ENCODE data around the gene ZBED1. TPM values are rescaled to one million over a fixed set of nuclear protein-coding genes. Genes with fewer than 3 reads are reported as not detected.
"Not testable (repeated sequence)": the region's sequence is repeated elsewhere in the genome, so short reads cannot be mapped to it uniquely, and the experiment has no call there.

The ZBED1 gene
- total RNA-seq, 2 donors from 2014 or later: 41.5 to 56.3 TPM

DNA sequence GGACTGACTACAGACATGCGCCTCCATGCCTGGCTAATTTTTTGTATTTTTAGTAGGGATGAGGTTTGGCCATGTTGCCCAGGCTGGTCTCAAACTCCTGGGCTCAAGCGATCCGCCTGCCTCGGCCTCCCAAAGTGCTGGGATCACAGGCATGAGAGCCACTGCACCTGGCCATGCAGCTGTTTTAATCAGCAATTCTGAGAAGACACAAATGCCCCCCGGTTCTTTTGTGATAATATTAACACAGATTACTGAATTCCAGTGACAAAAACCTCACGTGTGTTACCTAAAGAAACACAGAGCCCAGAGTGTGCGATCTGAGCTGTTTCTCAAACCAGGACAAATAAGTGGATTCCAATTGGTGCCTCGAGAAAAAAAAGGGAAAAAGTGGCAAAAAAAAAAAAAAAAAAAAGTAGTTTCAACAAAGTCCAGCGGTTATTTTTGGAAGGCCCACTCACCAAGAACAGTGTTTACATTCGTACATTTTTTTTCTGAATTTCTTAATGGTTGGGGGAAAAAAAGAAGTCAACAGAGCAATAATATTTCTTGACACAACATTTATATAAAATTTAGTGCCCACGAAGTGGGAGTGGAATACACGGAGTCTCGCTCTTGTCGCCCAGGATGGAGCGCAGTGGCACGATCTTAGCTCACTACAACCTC is 17.2 kb downstream of the ZBED1 start:
- DNase-seq (peak in 1 of 2 donors; percentile 4), ATAC-seq (no peak)
- intact Hi-C loops (cut with DNase I, micrococcal nuclease): no loop called here

- intact Hi-C loops (cut with DNase I, micrococcal nuclease); ATAC-seq; DNase-seq: not testable (repeated sequence)
Measured at GRCh38 chrX:2481597-2481996, 19.2 kb downstream of the ZBED1 start.

DNA sequence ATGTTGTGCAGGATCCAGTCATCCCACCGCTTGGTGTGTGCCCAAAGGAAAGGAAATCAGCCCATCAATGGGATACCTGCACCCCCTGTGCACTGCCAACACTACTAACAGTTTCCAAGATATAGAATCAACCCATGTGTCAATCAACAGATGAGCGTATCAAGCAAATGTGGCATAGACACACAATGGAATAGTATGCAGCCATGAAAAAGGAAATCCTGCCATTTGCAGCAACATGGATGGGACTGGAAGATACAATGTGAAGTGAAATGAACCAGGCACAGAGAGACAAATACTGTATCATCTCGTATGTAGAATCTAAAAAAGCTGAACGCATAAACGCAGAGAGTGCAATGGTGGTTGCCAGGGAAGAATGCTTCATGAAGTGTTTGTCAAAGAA is 20.8 kb downstream of the ZBED1 start:
- intact Hi-C loops (cut with DNase I, micrococcal nuclease); DNase-seq; ATAC-seq: not testable (repeated sequence)

GRCh38 chrX:2479420-2479780 is 21.4 kb downstream of the ZBED1 start:
- intact Hi-C loops (cut with DNase I, micrococcal nuclease): no loop called here
- no peak for ATAC-seq
- DNase-seq: no peak

GRCh38 chrX:2478546-2479419 is 22.0 kb downstream of the ZBED1 start:
- ATAC-seq (no peak), DNase-seq (no peak)
- intact Hi-C loops (cut with DNase I, micrococcal nuclease): no loop called here

- DNase-seq (peak in 1 of 2 donors; percentile 42), ATAC-seq (peak; percentile 76)
- intact Hi-C loops (cut with DNase I, micrococcal nuclease): not testable (repeated sequence)
Measured at GRCh38 chrX:2477313-2477712, 23.5 kb downstream of the ZBED1 start.

DNA sequence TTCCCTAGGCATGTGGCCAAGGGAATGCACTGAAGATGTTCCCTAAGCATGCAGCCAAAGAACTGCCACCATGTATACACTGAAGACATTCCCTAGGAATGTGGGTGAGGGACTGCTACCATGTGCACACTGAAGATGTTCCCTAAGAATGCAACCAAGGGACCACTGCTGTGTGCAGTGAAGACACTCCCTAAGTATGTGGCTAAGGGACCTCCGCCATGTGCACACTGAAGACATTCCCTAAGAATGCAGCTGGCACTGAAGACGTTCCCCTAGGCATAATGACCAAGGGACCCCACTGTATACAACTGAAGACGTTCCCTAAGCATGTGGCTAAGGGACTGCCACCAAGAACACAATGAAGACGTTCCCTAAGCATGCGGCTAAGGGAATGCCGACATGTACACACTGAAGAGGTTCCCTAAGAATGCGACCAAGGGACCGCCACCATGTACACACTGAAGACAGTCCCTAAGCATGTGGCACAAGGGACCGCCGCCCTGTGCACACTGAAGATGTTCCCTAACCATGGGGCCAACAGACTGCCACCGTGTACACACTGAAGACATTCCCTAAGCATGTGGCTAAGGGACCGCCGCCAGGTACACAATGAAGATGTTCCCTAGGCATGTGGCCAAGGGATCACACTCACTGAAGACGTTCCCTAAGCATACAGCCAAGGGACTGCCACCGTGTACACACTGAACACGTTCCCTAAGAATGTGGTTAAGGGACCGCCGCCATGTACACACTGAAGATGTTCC is 25.6 kb downstream of the ZBED1 start:
- no peak for ATAC-seq
- intact Hi-C loops (cut with DNase I, micrococcal nuclease): no loop called here
- no peak for DNase-seq

DNA sequence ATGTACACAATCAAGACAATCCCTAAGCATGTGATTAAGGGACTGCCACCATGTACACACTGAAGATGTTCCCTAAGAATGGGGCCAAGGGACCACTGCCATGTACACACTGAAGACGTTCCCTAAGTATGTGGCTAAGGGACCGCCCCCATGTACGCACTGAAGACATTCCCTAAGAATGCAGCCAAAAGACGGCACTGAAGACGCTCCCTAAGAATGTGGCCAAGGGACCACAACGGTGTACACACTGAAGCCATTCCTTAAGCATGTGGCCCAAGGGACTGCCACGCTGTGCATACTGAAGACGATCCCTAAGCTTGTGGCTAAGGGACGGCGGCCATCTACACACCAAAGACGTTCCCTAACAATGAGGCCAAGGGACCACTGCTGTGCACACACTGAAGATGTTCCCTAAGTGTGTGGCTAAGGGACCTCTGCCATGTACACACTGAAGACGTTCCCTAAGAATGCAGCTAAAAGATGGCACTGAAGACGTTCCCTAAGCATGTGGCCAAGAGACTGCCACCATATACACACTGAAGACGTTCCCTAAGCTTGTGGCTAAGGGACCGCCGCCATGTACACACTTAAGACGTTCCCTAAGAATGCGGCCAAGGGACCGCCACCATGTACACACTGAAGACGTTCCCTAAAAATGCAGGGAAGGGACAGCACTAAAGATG is 26.4 kb downstream of the ZBED1 start:
- DNase-seq: no peak
- intact Hi-C loops (cut with DNase I, micrococcal nuclease): no loop called here
- no peak for ATAC-seq

GRCh38 chrX:2473064-2473463 is 27.7 kb downstream of the ZBED1 start:
- ATAC-seq (peak; percentile 83), DNase-seq (peak in 1 of 2 donors; percentile 25)
- intact Hi-C loops (cut with DNase I, micrococcal nuclease): not testable (repeated sequence)

GRCh38 chrX:2471641-2472040 is 29.1 kb downstream of the ZBED1 start:
- DNase-seq (no peak), ATAC-seq (no peak)
- intact Hi-C loops (cut with DNase I, micrococcal nuclease): no loop called here

DNA sequence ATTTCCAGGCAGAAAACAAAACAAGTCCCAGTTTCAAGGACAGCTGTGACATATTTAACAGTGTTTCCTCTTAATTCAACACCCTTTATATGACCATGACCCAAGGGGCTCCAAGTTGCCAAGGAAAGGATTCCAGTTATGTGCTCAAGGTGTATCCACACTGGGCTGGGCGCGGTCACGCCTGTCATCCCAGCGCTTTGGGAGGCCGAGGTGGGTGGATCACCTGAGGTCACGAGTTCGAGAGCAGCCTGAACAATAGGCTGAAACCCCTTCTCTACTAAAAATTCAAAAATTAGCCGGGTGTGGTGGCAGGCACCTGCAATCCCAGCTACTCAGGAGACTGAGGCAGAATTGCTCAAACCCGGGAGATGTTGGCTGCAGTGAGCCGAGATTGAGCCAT is 29.6 kb downstream of the ZBED1 start:
- intact Hi-C loops (cut with DNase I, micrococcal nuclease); DNase-seq; ATAC-seq: not testable (repeated sequence)

DNA sequence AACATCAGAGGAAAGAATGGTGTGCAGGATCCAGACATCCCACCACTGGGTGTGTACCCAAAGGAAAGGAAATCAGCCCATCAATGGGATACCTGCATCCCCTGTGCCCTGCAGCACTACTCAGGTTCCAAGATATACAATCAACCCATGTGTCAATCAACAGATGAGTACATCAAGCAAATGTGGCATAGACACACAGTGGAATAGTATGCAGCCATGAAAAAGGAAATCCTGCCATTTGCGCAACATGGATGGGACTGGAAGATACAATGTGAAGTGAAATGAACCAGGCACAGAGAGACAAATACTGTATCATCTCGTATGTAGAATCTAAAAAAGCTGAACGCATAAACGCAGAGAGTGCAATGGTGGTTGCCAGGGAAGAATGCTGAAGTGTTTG is 30.9 kb downstream of the ZBED1 start:
- DNase-seq; intact Hi-C loops (cut with DNase I, micrococcal nuclease); ATAC-seq: not testable (repeated sequence)

- ATAC-seq: no peak
- no peak for DNase-seq
- intact Hi-C loops (cut with DNase I, micrococcal nuclease): no loop called here
Measured at GRCh38 chrX:2469196-2469685, 31.5 kb downstream of the ZBED1 start.

GRCh38 chrX:2468261-2469195 is 32.2 kb downstream of the ZBED1 start:
- ATAC-seq (no peak), DNase-seq (no peak)
- intact Hi-C loops (cut with DNase I, micrococcal nuclease): no loop called here

GRCh38 chrX:2466876-2467656 is 33.7 kb downstream of the ZBED1 start:
- intact Hi-C loops (cut with DNase I, micrococcal nuclease): no loop called here
- DNase-seq: no peak
- peak; percentile 74 for ATAC-seq

GRCh38 chrX:2464677-2465166 is 36.1 kb downstream of the ZBED1 start:
- DNase-seq (no peak), ATAC-seq (no peak)
- intact Hi-C loops (cut with DNase I, micrococcal nuclease): no loop called here

Measured in left colon (tissue), 2 donors.